ENCODE data around the gene MYO18B. TPM values are rescaled to one million over a fixed set of nuclear protein-coding genes. Genes with fewer than 3 reads are reported as not detected.

Gene MYO18B
- total and polyA plus RNA-seq, 7 experiments from 2014 or later = 0.22 to 0.97 (median 0.42) TPM; not detected in 2

DNA sequence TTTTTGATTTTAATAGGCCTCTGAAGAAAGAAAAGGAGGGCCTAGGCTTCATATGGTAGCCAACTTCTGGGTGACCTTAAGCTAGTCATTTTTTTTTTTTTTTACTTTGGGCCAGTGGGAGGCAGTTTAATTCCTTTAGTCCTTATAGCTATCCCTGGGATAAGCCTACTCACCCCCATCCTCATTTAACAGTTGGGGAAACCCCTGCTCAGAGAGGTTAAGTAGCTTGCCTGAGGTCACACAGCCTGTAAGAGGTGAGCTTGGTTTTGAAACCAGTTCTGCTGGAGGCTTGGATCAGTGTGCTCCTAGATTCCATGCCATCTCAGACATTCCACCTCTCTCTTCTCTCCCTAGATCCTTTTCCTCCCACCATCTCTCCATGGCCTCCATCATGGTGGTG lies 86.4 kb downstream of the MYO18B start:
- Histone ChIP-seq H3K4me3 (ENCODE audit: low read length) (no peak overlapping the region), H3K27me3 (ENCODE audit: control insufficient read depth in 2 of 2, insufficient read depth in 2 of 2, low read length in 2 of 2) (no peaks in the 10 kb centered on the region), H3K9me3 (ENCODE audit: control insufficient read depth in 2 of 3, low read length in 3 of 3) (no peaks in the 10 kb centered on the region), H3K36me3 (ENCODE audit: control insufficient read depth in 2 of 3, insufficient read depth in 3 of 3, low read length in 3 of 3) (no peaks in the 10 kb centered on the region), H3K4me1 (ENCODE audit: control insufficient read depth in 2 of 2, insufficient read depth in 2 of 2, low read length in 2 of 2) (no peaks in the 10 kb centered on the region), H3K27ac (ENCODE audit: low read depth, low read length) (no peak overlapping the region)
- peaks cover 0 to 10% (median 7%) of the 10 kb centered on the region in 5 donors for H3K27me3 Mint-ChIP-seq
- no peaks in the 10 kb centered on the region for H3K36me3 Mint-ChIP-seq
- no peaks in the 10 kb centered on the region for H3K4me1 Mint-ChIP-seq
- no peak overlapping the region for H3K4me3 Mint-ChIP-seq
- intact Hi-C loops (cut with micrococcal nuclease) = no loop called here
- DNase-seq (no peak), ATAC-seq (no peak)
- no peak overlapping the region for H3K27ac Mint-ChIP-seq
- ChIA-PET CTCF (interaction anchor here (0.7 kb wide), 1 partner anchor 1584 kb away, joined by 5 read pairs; no protein-coding TSS in a partner anchor), POLR2A (no interaction called here)
- H3K9me3 Mint-ChIP-seq = peaks cover 0 to 4% (median 0%) of the 10 kb centered on the region in 11 donors

- no peaks in the 10 kb centered on the region for H3K9me3 ChIP-seq (ENCODE audit: control insufficient read depth in 2 of 3, low read length in 3 of 3)
- Mint-ChIP-seq H3K27ac (no peak overlapping the region), H3K36me3 (no peaks in the 10 kb centered on the region), H3K4me1 (no peaks in the 10 kb centered on the region), H3K9me3 (peaks cover 0 to 5% (median 0%) of the 10 kb centered on the region in 11 donors), H3K4me3 (no peak overlapping the region), H3K27me3 (peaks cover 0 to 7% (median 2%) of the 10 kb centered on the region in 5 donors)
- H3K4me1 ChIP-seq (ENCODE audit: control insufficient read depth in 2 of 2, insufficient read depth in 2 of 2, low read length in 2 of 2) = no peaks in the 10 kb centered on the region
- no peak overlapping the region for H3K4me3 ChIP-seq (ENCODE audit: low read length)
- H3K36me3 ChIP-seq (ENCODE audit: control insufficient read depth in 2 of 3, insufficient read depth in 3 of 3, low read length in 3 of 3) = no peaks in the 10 kb centered on the region
- intact Hi-C loops (cut with micrococcal nuclease) = no loop called here
- CTCF ChIA-PET = no interaction called here
- H3K27me3 ChIP-seq (ENCODE audit: control insufficient read depth in 2 of 2, insufficient read depth in 2 of 2, low read length in 2 of 2) = no peaks in the 10 kb centered on the region
- no peak overlapping the region for H3K27ac ChIP-seq (ENCODE audit: low read depth, low read length)
- ATAC-seq (no peak), DNase-seq (no peak)
- POLR2A ChIA-PET = no interaction called here
Measured at GRCh38 chr22:25829237-25829636, 87.2 kb downstream of the MYO18B start.

- Mint-ChIP-seq H3K4me3 (no peak overlapping the region), H3K27ac (no peak overlapping the region), H3K27me3 (peaks cover 0 to 5% (median under 1%) of the 10 kb centered on the region in 5 donors), H3K36me3 (no peaks in the 10 kb centered on the region), H3K9me3 (peaks cover 0 to 2% (median 0%) of the 10 kb centered on the region in 11 donors), H3K4me1 (no peaks in the 10 kb centered on the region)
- intact Hi-C loops (cut with micrococcal nuclease) = no loop called here
- Histone ChIP-seq H3K4me1 (ENCODE audit: control insufficient read depth in 2 of 2, insufficient read depth in 2 of 2, low read length in 2 of 2) (no peaks in the 10 kb centered on the region), H3K4me3 (ENCODE audit: low read length) (no peak overlapping the region), H3K9me3 (ENCODE audit: control insufficient read depth in 2 of 3, low read length in 3 of 3) (no peaks in the 10 kb centered on the region), H3K27ac (ENCODE audit: low read depth, low read length) (no peak overlapping the region), H3K36me3 (ENCODE audit: control insufficient read depth in 2 of 3, insufficient read depth in 3 of 3, low read length in 3 of 3) (no peaks in the 10 kb centered on the region), H3K27me3 (ENCODE audit: control insufficient read depth in 2 of 2, insufficient read depth in 2 of 2, low read length in 2 of 2) (no peaks in the 10 kb centered on the region)
- CTCF ChIA-PET = no interaction called here
- DNase-seq (no peak), ATAC-seq (no peak)
- POLR2A ChIA-PET = no interaction called here
Measured at GRCh38 chr22:25829808-25830777, 88.1 kb downstream of the MYO18B start.

DNA sequence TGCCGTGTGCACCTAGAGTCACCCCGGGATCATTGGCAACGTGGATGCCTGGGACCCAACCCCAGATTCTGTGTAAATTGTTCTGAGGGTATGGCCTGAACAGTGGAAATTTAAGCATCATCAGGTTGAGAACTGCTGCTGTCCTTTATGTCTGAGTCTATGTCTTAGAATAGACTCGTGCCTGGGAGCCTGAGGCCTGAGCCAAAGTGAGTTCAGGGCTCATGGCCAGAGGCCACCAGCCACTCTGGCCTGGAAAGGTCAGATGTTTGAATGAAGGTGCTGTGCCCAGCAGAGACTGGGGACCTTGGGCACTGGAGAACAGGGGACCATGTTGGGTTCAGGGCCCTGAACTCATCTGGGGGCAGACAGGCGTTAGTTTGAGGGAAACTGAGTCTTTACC lies 91.1 kb downstream of the MYO18B start:
- no peak overlapping the region for H3K4me3 Mint-ChIP-seq
- H3K27me3 ChIP-seq (ENCODE audit: control insufficient read depth in 2 of 2, insufficient read depth in 2 of 2, low read length in 2 of 2) = no peaks in the 10 kb centered on the region
- no peak overlapping the region for H3K27ac Mint-ChIP-seq
- H3K4me3 ChIP-seq (ENCODE audit: low read length) = no peak overlapping the region
- H3K36me3 ChIP-seq (ENCODE audit: control insufficient read depth in 2 of 3, insufficient read depth in 3 of 3, low read length in 3 of 3) = no peaks in the 10 kb centered on the region
- no peak overlapping the region for H3K27ac ChIP-seq (ENCODE audit: low read depth, low read length)
- no peaks in the 10 kb centered on the region for H3K9me3 ChIP-seq (ENCODE audit: control insufficient read depth in 2 of 3, low read length in 3 of 3)
- POLR2A ChIA-PET = no interaction called here
- peaks cover 0 to 2% (median 0%) of the 10 kb centered on the region in 11 donors for H3K9me3 Mint-ChIP-seq
- no peaks in the 10 kb centered on the region for H3K4me1 ChIP-seq (ENCODE audit: control insufficient read depth in 2 of 2, insufficient read depth in 2 of 2, low read length in 2 of 2)
- CTCF ChIA-PET = no interaction called here
- no peaks in the 10 kb centered on the region for H3K4me1 Mint-ChIP-seq
- no peak for DNase-seq
- no peaks in the 10 kb centered on the region for H3K36me3 Mint-ChIP-seq
- ATAC-seq = no peak
- intact Hi-C loops (cut with micrococcal nuclease) = no loop called here
- H3K27me3 Mint-ChIP-seq = peaks cover 0 to 15% (median 9%) of the 10 kb centered on the region in 5 donors

GRCh38 chr22:25833676-25834075 lies 91.7 kb downstream of the MYO18B start:
- H3K4me1 Mint-ChIP-seq = no peaks in the 10 kb centered on the region
- H3K4me3 Mint-ChIP-seq = no peak overlapping the region
- ATAC-seq = no peak
- POLR2A ChIA-PET = no interaction called here
- Histone ChIP-seq H3K36me3 (ENCODE audit: control insufficient read depth in 2 of 3, insufficient read depth in 3 of 3, low read length in 3 of 3) (no peaks in the 10 kb centered on the region), H3K27me3 (ENCODE audit: control insufficient read depth in 2 of 2, insufficient read depth in 2 of 2, low read length in 2 of 2) (no peaks in the 10 kb centered on the region), H3K4me3 (ENCODE audit: low read length) (no peak overlapping the region), H3K9me3 (ENCODE audit: control insufficient read depth in 2 of 3, low read length in 3 of 3) (no peaks in the 10 kb centered on the region), H3K4me1 (ENCODE audit: control insufficient read depth in 2 of 2, insufficient read depth in 2 of 2, low read length in 2 of 2) (no peaks in the 10 kb centered on the region), H3K27ac (ENCODE audit: low read depth, low read length) (no peak overlapping the region)
- H3K27me3 Mint-ChIP-seq = peaks cover 0 to 15% (median 9%) of the 10 kb centered on the region in 5 donors
- H3K27ac Mint-ChIP-seq = peak overlapping the region in 1 of 9 donors; percentile 77
- intact Hi-C loops (cut with micrococcal nuclease) = no loop called here
- CTCF ChIA-PET = interaction anchor here (0.8 kb wide), 1 partner anchor 1865 kb away, joined by 3 read pairs; no protein-coding TSS in a partner anchor
- DNase-seq = no peak
- no peaks in the 10 kb centered on the region for H3K36me3 Mint-ChIP-seq
- peaks cover 0 to 2% (median 0%) of the 10 kb centered on the region in 11 donors for H3K9me3 Mint-ChIP-seq

GRCh38 chr22:25834490-25834889 lies 92.5 kb downstream of the MYO18B start:
- CTCF ChIA-PET = interaction anchor here (0.8 kb wide), 1 partner anchor 1864 kb away, joined by 3 read pairs; no protein-coding TSS in a partner anchor
- H3K27me3 ChIP-seq (ENCODE audit: control insufficient read depth in 2 of 2, insufficient read depth in 2 of 2, low read length in 2 of 2) = no peaks in the 10 kb centered on the region
- Mint-ChIP-seq H3K27me3 (peaks cover 0 to 15% (median 9%) of the 10 kb centered on the region in 5 donors), H3K4me1 (no peaks in the 10 kb centered on the region), H3K4me3 (no peak overlapping the region), H3K9me3 (peaks cover 0 to 2% (median 0%) of the 10 kb centered on the region in 11 donors), H3K36me3 (no peaks in the 10 kb centered on the region), H3K27ac (no peak overlapping the region)
- DNase-seq = no peak
- POLR2A ChIA-PET = no interaction called here
- H3K27ac ChIP-seq (ENCODE audit: low read depth, low read length) = no peak overlapping the region
- no peak overlapping the region for H3K4me3 ChIP-seq (ENCODE audit: low read length)
- H3K9me3 ChIP-seq (ENCODE audit: control insufficient read depth in 2 of 3, low read length in 3 of 3) = no peaks in the 10 kb centered on the region
- no peaks in the 10 kb centered on the region for H3K36me3 ChIP-seq (ENCODE audit: control insufficient read depth in 2 of 3, insufficient read depth in 3 of 3, low read length in 3 of 3)
- H3K4me1 ChIP-seq (ENCODE audit: control insufficient read depth in 2 of 2, insufficient read depth in 2 of 2, low read length in 2 of 2) = no peaks in the 10 kb centered on the region
- intact Hi-C loops (cut with micrococcal nuclease) = no loop called here
- no peak for ATAC-seq
